Peyer's patch (tissue), 4 donors: ENCODE results near the gene ACTL7B.

ENCODE experiments used
- CTCF ChIP-seq, 6 experiments: fragments of 450-650 bp in 4 of 6; fragments of 200-600 bp in 2 of 6; sonication (generic) in 1 of 6; IDR thresholded peaks; one replicate each; pipeline ENCODE4 v1.5.1; 2017 to 2019; ENCODE audit warnings: antibody characterized with exemption in 6 of 6, mild to moderate bottlenecking in 3 of 6, moderate library complexity in 1 of 6
- POLR2A ChIP-seq, 2 donors: fragments of 450-650 bp; IDR thresholded peaks; one replicate each; pipeline ENCODE4 v1.5.1; 2017; ENCODE audit warnings: antibody characterized with exemption in 2 of 2, mild to moderate bottlenecking in 2 of 2, moderate library complexity in 2 of 2

GRCh38 chr9:108885643-108886348 lies 30.0 kb upstream of the ACTL7B start:
- TF ChIP-seq CTCF (IDR thresholded peaks at IDR 0.05) (no peak), POLR2A (IDR thresholded peaks at IDR 0.05) (no peak)
